Esophagus squamous epithelium (tissue), 4 donors: Measurements from ENCODE around the gene PDE7B.

Experiments
- POLR2A ChIP-seq, 4 donors: fragments of 450-650 bp; IDR thresholded peaks; one replicate each; pipeline ENCODE4 v1.6.1; 2017; ENCODE audit warnings: antibody characterized with exemption in 4 of 4, mild to moderate bottlenecking in 4 of 4, moderate library complexity in 3 of 4
- TF ChIP-seq, protein P1 (sequence below), 6 experiments: fragments of 450-650 bp in 4 of 6; fragments of 200-600 bp in 2 of 6; sonication (generic) in 2 of 6; IDR thresholded peaks; one replicate each; pipeline ENCODE4 v1.5.1; 2016 to 2019; ENCODE audit warnings: antibody characterized with exemption in 6 of 6, mild to moderate bottlenecking in 4 of 6, moderate library complexity in 4 of 6

DNA sequence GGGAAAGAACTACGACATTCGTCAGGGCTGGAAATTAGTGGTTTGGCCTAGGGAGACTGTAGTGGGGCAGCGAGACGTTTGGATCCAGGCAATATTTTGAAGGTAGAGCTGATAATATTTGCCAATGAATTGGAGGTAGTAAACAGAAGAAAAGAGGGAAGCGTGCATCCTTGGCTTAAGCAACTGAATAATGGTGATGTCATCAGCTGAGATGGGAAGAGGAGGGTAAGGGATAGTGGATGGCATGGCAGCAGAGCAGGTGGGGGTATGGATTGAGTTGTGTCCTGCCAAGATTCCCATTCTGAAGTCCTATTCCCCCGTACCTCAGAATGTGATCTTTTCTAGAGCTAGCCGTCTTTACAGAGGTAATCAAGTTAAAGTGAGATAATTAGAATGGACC lies 119.2 kb downstream of the PDE7B start:
- TF ChIP-seq, protein P1, sequence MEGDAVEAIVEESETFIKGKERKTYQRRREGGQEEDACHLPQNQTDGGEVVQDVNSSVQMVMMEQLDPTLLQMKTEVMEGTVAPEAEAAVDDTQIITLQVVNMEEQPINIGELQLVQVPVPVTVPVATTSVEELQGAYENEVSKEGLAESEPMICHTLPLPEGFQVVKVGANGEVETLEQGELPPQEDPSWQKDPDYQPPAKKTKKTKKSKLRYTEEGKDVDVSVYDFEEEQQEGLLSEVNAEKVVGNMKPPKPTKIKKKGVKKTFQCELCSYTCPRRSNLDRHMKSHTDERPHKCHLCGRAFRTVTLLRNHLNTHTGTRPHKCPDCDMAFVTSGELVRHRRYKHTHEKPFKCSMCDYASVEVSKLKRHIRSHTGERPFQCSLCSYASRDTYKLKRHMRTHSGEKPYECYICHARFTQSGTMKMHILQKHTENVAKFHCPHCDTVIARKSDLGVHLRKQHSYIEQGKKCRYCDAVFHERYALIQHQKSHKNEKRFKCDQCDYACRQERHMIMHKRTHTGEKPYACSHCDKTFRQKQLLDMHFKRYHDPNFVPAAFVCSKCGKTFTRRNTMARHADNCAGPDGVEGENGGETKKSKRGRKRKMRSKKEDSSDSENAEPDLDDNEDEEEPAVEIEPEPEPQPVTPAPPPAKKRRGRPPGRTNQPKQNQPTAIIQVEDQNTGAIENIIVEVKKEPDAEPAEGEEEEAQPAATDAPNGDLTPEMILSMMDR (IDR thresholded peaks at IDR 0.05) = no peak
- TF ChIP-seq POLR2A (IDR thresholded peaks at IDR 0.05) = no peak
